Thymus (tissue), 11 donors: ENCODE measurements around the gene BACE2. TPM values are rescaled to one million over a fixed set of nuclear protein-coding genes. Genes with fewer than 3 reads are reported as not detected.
A peak's percentile ranks its signal among the peaks of the same experiment; 100 is the strongest.

Source experiments
- DNase-seq, 9 donors: peaks; one replicate each; pipeline ENCODE4 v3.0.0-alpha.2; 2013; ENCODE audit warnings: low spot score in 9 of 9, low read depth in 6 of 9, missing footprints in 1 of 9
- H3K27ac ChIP-seq, 2 donors: one replicate each; pipeline ENCODE4 v1.5.1; 2013; ENCODE audit warnings: control low read depth in 1 of 2, low read depth in 1 of 2, low read length in 1 of 2, mild to moderate bottlenecking in 1 of 2, moderate library complexity in 1 of 2
- H3K27me3 ChIP-seq, 2 donors: one replicate each; pipeline ENCODE4 v1.5.1; 2013; ENCODE audit warnings: low read length in 1 of 2; ENCODE audit not compliant: control insufficient read depth in 2 of 2, insufficient read depth in 1 of 2
- H3K36me3 ChIP-seq, 2 donors: one replicate each; pipeline ENCODE4 v1.5.1; 2013; ENCODE audit warnings: low read length in 1 of 2, mild to moderate bottlenecking in 1 of 2, moderate library complexity in 1 of 2; ENCODE audit not compliant: control insufficient read depth in 2 of 2, insufficient read depth in 2 of 2
- H3K4me1 ChIP-seq, 2 donors: one replicate each; pipeline ENCODE4 v1.5.1; 2013; ENCODE audit warnings: low read length in 2 of 2; ENCODE audit not compliant: control insufficient read depth in 2 of 2, insufficient read depth in 2 of 2
- H3K4me3 ChIP-seq, 2 donors: one replicate each; pipeline ENCODE4 v1.5.1; 2013; ENCODE audit warnings: low read length in 2 of 2, control low read depth in 1 of 2, mild to moderate bottlenecking in 1 of 2
- H3K9me3 ChIP-seq, 2 donors: one replicate each; pipeline ENCODE4 v1.5.1; 2013; ENCODE audit warnings: low read length in 1 of 2, mild to moderate bottlenecking in 1 of 2; ENCODE audit not compliant: control insufficient read depth in 2 of 2, insufficient read depth in 1 of 2
- WGBS: extraction: QIAGEN DNeasy Blood & Tissue Kit; methylation state at CpG from one replicate; pipeline ENCODE4 v1.1.7; 2013; 5-methylcytosine and 5-hydroxymethylcytosine counted together
- polyA plus RNA-seq: library from polyadenylated mRNA; stranded (reverse); fragments of 200-250 nt; gene quantifications from one replicate; pipeline ENCODE4 v1.2.3, GENCODE V29; 2013
- total RNA-seq: library from RNA; stranded (reverse); fragments of 120-200 nt; gene quantifications from one replicate; pipeline ENCODE4 v1.2.4, GENCODE V29; 2013
- donor health status: healthy.

BACE2 gene
- total and polyA plus RNA-seq, 2 donors, result 5.9 to 17.6 TPM

DNA sequence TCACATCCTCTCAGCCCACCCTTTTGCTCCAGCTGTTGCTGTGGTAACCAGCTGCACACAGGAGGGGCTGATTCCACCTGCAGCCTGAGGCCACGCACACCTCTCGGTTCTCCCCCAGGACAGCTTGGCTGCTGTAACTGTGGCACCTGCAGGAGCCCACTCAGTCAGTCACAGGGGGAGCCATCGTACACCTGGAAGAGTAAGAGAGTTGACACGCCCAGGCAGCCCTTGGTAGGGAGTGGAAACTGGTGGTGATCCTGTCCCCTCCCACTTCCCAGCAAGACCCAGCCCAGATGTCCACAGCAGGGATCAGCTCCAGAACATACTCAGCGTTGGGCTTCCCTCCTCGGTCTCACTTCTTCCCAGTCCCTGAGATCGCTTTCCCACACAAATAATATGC, 32.2 kb upstream of the BACE2 start:
- Histone ChIP-seq H3K4me3 (no peak overlapping the region), H3K36me3 (no peaks in the 10 kb centered on the region), H3K27me3 (no peaks in the 10 kb centered on the region), H3K4me1 (no peaks in the 10 kb centered on the region), H3K9me3 (no peaks in the 10 kb centered on the region), H3K27ac (no peak overlapping the region)
- 88% methylated on average over 7 of the region's 7 CpGs for WGBS
- no peak for DNase-seq

DNA sequence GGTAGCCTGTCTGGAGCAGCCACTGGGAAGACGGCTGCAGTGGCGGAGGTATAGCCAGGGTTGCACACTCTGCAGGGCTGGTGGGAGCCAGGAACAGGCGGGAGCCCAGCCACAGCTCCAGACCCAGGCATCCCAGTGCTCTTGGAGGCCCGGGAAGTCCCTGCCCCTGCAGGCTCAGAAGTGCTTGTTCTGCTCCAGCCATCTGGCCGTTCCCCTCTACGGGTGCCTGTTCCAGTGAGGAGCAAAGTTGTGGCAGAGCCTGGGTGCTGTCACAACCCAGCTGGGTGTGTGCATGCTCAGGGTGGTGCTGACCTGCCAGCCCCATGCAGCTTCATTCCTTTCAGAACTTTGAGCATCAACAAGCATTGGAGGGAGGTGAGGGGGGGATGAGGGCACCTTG, 31.7 kb upstream of the BACE2 start:
- WGBS, result 94% methylated on average over 6 of the region's 6 CpGs
- DNase-seq, result no peak
- no peaks in the 10 kb centered on the region for H3K27me3 ChIP-seq

DNA sequence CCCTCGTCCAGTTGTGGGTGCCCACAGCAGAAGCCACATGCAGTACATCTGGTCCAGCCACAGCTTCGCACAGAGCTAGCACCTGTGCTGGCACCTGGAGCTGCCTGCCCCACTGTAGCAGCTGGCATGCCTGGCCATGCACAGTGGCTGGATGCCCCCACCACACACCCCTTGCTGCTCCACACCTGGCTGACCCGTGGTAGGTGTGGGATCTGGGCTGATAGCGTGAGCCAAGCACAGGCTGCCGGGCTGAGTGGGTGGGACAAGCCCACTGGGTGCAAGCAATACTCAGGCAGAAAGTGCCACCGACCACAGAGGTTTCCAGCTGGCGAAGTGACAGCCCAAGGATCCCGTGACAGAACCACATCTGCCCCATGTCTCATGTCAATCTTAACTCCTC, 30.6 kb upstream of the BACE2 start:
- Histone ChIP-seq H3K36me3 (no peaks in the 10 kb centered on the region), H3K27ac (no peak overlapping the region), H3K4me3 (no peak overlapping the region), H3K4me1 (no peaks in the 10 kb centered on the region), H3K27me3 (no peaks in the 10 kb centered on the region), H3K9me3 (no peaks in the 10 kb centered on the region)
- 82% methylated on average over 8 of the region's 8 CpGs for WGBS
- DNase-seq, result no peak

More for the DNA sequence above, 31.7 kb upstream of the BACE2 start:
- no peak overlapping the region for H3K27ac ChIP-seq
- H3K9me3 ChIP-seq, result no peaks in the 10 kb centered on the region
- no peak overlapping the region for H3K4me3 ChIP-seq
- no peaks in the 10 kb centered on the region for H3K4me1 ChIP-seq
- no peaks in the 10 kb centered on the region for H3K36me3 ChIP-seq

DNA sequence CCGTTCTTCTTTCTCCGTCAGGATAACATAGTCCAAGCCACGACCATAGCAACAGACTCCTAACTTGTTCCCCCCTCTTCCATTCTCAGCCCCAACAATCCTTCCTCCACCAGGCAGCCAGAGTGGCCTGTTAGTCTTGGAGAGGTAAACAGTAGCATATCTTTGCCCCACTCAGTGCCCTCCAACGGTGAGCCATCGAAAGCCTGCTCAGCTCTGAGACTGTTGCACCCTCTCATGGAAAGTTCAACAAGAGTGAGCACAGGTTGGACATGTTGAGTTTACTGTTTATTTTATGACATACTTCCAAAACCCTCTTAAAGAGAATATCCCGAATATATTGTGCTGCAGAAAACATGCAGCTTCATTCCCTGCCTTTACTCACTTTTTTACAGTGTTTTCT, 30.1 kb upstream of the BACE2 start:
- no peaks in the 10 kb centered on the region for H3K27me3 ChIP-seq
- no peaks in the 10 kb centered on the region for H3K9me3 ChIP-seq
- H3K36me3 ChIP-seq, result no peaks in the 10 kb centered on the region
- 95% methylated on average over 6 of the region's 6 CpGs for WGBS
- no peak overlapping the region for H3K4me3 ChIP-seq
- no peak for DNase-seq
- no peak overlapping the region for H3K27ac ChIP-seq
- H3K4me1 ChIP-seq, result no peaks in the 10 kb centered on the region

DNA sequence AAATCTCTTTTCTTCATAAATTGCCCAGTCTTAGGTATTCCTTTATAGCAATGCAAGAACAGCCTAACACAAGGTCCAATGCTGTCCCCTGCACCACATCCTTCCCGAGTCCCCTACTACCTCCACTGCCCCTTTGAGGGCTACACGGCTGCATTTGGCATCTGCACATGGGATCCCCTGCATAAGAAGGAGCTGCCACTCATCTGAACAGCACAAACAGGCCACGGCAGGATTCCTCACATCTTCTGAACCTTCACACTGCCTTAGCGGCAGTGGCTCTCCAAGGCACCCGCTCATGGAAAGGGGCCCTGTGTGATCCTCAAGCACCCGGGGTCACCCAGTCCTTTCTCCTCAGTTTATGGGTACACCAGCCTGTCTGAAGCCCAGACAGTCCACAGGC, 29.2 kb upstream of the BACE2 start:
- Histone ChIP-seq H3K27ac (no peak overlapping the region), H3K9me3 (no peaks in the 10 kb centered on the region), H3K36me3 (no peaks in the 10 kb centered on the region), H3K4me3 (no peak overlapping the region), H3K4me1 (no peaks in the 10 kb centered on the region), H3K27me3 (no peaks in the 10 kb centered on the region)
- WGBS, result 98% methylated on average over 6 of the region's 6 CpGs
- no peak for DNase-seq

DNA sequence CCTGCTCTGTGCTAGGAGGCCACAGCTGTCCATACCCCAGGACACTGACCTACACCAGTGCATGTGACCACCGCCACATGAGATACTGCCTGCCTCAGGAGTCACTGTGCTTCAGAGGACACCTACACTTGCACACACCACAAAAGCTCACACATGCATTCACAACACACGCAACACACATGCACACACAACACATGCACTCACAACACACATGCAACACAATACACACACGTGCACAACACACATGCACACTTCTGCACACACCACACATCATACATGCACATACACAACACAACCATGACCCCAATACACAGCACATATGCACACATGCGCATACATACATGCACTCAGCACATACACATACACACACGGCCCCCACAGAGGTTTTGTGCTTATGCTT, 28.7 kb upstream of the BACE2 start:
- Histone ChIP-seq H3K36me3 (no peaks in the 10 kb centered on the region), H3K9me3 (no peaks in the 10 kb centered on the region), H3K27me3 (no peaks in the 10 kb centered on the region), H3K4me1 (no peaks in the 10 kb centered on the region), H3K27ac (no peak overlapping the region), H3K4me3 (no peak overlapping the region)
- 89% methylated on average over 5 of the region's 5 CpGs for WGBS
- DNase-seq, result no peak

DNA sequence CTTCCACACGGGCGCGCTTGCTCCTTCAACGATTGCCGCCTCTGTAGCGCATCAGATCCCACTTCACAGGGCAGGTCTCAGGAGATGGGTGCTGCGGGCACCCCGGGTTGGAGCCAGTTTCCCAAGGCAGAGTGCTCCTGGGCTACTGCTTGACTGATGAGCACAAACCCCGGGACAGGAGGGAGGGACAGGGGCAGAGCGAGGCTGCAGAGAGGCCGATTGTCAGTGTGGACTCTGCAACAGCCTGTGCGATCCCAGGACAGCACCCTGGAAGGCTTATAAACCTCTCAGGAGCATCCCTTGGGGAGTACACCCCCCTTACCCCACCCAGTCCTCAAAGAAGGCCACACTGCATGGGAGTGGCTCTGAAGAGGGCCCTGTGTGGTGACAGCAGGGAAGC, 28.0 kb upstream of the BACE2 start:
- DNase-seq, result no peak
- no peaks in the 10 kb centered on the region for H3K9me3 ChIP-seq
- no peaks in the 10 kb centered on the region for H3K4me1 ChIP-seq
- H3K27ac ChIP-seq, result no peak overlapping the region
- no peak overlapping the region for H3K4me3 ChIP-seq
- H3K36me3 ChIP-seq, result no peaks in the 10 kb centered on the region
- H3K27me3 ChIP-seq, result no peaks in the 10 kb centered on the region
- WGBS, result 97% methylated on average over 12 of the region's 12 CpGs

DNA sequence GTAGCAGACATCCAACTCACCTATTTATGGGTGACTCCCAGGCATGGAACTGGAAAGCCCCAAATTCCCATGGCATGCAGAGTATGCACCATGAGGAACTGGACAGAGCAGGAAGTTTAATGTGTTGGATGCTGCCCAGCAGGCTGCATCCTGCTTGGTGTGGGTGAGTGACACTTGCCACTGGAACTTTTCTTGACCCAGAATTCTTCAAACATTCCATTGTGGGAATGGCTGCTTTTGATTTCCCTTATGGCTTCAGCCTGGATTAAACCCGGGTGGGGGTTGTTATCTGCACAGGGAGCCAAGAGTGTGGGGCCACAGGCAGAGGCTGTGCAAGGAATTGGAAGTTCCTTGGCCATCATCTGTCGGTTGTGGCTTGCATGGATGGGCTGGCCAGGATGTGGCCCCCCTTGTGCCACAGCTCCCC, 26.9 kb upstream of the BACE2 start:
- Histone ChIP-seq H3K4me3 (no peak overlapping the region), H3K4me1 (no peaks in the 10 kb centered on the region), H3K9me3 (no peaks in the 10 kb centered on the region), H3K36me3 (no peaks in the 10 kb centered on the region), H3K27ac (no peak overlapping the region), H3K27me3 (no peaks in the 10 kb centered on the region)
- WGBS, result 71% methylated on average over 2 of the region's 2 CpGs
- no peak for DNase-seq

DNA sequence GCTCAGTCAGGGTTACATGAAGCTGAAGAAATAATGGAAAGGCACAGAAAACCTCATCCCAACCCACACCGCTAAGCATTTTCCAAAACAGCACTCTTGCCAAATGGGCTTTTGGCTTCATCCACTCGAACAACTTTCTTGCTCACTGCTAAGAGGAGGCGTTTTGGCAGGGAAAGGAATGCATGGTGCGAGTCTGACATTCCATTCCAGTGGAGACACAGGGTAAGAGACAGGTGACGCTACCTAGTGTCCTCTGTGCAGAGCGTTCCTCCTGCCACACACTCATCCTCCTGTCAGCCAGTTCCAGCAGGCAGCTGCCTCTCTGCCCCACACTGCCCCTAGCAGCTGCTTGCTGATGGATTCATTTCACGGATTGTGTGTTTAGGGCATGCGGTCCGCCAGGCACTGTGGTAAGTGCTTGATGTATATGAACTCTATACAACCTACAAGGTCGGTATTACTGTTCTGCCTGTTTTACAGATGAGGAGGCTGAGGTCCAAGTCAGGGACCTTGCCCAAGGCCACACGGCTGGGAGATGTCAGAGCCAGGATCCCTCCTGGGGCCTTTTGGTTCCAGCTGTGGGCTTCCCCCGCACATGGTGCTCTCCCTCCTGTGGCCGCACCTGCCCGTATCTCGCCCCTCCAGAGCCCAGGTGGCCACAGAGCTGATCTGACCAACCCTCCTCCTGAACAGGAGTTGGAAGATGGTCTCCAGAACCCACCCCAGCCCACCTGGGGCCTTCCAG, 25.7 kb upstream of the BACE2 start:
- no peaks in the 10 kb centered on the region for H3K36me3 ChIP-seq
- no peaks in the 10 kb centered on the region for H3K9me3 ChIP-seq
- H3K4me1 ChIP-seq, result no peaks in the 10 kb centered on the region
- DNase-seq, result peak in 3 of 9 donors; percentile 2 to 21 (median 3)
- peaks cover 0 to 4% of the 10 kb centered on the region in 2 donors for H3K27me3 ChIP-seq
- 86% methylated on average over 15 of the region's 15 CpGs for WGBS
- H3K4me3 ChIP-seq, result no peak overlapping the region
- peak overlapping the region in 1 of 2 donors; percentile 11 for H3K27ac ChIP-seq
